ENCODE results near the gene SIGLEC8. TPM values are rescaled to one million over a fixed set of nuclear protein-coding genes. Genes with fewer than 3 reads are reported as not detected.

Gene SIGLEC8
- total and polyA plus RNA-seq, 9 of the 15 experiments (the other 6 are each of a cell fraction or from before 2014, with no cell fraction given) = 0.04 to 0.65 (median 0.39) TPM

DNA sequence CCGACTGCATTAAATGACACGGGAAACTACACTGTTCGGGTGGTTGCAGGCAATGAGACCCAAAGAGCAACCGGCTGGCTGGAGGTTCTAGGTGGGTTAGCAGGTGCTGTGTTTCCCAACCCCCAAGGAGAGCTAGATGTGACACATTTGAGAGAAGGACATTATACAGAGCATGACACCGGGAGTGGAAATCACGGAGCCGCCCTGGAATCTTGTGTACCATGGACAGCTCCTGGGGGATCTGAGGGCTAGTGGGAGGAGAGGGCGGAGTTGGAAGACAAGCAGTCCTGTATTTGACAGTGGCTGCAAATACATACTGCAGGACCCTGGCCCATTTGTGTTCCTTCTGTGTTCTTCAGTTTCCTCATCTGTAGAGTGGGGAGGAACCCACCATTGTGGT, 22.3 kb upstream of the SIGLEC8 start (continued):
- TF ChIP-seq, protein P1, sequence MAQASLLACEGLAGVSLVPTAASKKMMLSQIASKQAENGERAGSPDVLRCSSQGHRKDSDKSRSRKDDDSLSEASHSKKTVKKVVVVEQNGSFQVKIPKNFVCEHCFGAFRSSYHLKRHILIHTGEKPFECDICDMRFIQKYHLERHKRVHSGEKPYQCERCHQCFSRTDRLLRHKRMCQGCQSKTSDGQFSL (CRISPR knock-in tag; IDR thresholded peaks at IDR 0.05) = no peak
- TF ChIP-seq, protein P1 (tag; IDR thresholded peaks at IDR 0.05) = no peak
- no peak for TF ChIP-seq ZNF232 (CRISPR knock-in tag; IDR thresholded peaks at IDR 0.05)
- no peak for TF ChIP-seq U2AF1 (optimal IDR thresholded peaks at IDR 0.05; ENCODE audit: low read depth, low read length)
- no peak for TF ChIP-seq ZC3H8 (IDR thresholded peaks at IDR 0.05)
- TF ChIP-seq SP2 (IDR thresholded peaks at IDR 0.05; ENCODE audit: extremely low read depth, low read depth, low read length, poor library complexity, severe bottlenecking) = no peak
- TF ChIP-seq DPF2 (IDR thresholded peaks at IDR 0.05) = no peak
- TF ChIP-seq ZNF133 (CRISPR knock-in tag; IDR thresholded peaks at IDR 0.05) = no peak
- TF ChIP-seq CHD1 (IDR thresholded peaks at IDR 0.05; ENCODE audit: low read length) = no peak
- TF ChIP-seq PCBP2 (IDR thresholded peaks at IDR 0.05; ENCODE audit: low read depth, low read length, poor library complexity, severe bottlenecking) = no peak
- no peak for TF ChIP-seq ZNF224 (CRISPR knock-in tag; IDR thresholded peaks at IDR 0.05)
- TF ChIP-seq, protein P2, sequence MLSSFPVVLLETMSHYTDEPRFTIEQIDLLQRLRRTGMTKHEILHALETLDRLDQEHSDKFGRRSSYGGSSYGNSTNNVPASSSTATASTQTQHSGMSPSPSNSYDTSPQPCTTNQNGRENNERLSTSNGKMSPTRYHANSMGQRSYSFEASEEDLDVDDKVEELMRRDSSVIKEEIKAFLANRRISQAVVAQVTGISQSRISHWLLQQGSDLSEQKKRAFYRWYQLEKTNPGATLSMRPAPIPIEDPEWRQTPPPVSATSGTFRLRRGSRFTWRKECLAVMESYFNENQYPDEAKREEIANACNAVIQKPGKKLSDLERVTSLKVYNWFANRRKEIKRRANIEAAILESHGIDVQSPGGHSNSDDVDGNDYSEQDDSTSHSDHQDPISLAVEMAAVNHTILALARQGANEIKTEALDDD (IDR thresholded peaks at IDR 0.05) = no peak
- TF ChIP-seq, protein P3, sequence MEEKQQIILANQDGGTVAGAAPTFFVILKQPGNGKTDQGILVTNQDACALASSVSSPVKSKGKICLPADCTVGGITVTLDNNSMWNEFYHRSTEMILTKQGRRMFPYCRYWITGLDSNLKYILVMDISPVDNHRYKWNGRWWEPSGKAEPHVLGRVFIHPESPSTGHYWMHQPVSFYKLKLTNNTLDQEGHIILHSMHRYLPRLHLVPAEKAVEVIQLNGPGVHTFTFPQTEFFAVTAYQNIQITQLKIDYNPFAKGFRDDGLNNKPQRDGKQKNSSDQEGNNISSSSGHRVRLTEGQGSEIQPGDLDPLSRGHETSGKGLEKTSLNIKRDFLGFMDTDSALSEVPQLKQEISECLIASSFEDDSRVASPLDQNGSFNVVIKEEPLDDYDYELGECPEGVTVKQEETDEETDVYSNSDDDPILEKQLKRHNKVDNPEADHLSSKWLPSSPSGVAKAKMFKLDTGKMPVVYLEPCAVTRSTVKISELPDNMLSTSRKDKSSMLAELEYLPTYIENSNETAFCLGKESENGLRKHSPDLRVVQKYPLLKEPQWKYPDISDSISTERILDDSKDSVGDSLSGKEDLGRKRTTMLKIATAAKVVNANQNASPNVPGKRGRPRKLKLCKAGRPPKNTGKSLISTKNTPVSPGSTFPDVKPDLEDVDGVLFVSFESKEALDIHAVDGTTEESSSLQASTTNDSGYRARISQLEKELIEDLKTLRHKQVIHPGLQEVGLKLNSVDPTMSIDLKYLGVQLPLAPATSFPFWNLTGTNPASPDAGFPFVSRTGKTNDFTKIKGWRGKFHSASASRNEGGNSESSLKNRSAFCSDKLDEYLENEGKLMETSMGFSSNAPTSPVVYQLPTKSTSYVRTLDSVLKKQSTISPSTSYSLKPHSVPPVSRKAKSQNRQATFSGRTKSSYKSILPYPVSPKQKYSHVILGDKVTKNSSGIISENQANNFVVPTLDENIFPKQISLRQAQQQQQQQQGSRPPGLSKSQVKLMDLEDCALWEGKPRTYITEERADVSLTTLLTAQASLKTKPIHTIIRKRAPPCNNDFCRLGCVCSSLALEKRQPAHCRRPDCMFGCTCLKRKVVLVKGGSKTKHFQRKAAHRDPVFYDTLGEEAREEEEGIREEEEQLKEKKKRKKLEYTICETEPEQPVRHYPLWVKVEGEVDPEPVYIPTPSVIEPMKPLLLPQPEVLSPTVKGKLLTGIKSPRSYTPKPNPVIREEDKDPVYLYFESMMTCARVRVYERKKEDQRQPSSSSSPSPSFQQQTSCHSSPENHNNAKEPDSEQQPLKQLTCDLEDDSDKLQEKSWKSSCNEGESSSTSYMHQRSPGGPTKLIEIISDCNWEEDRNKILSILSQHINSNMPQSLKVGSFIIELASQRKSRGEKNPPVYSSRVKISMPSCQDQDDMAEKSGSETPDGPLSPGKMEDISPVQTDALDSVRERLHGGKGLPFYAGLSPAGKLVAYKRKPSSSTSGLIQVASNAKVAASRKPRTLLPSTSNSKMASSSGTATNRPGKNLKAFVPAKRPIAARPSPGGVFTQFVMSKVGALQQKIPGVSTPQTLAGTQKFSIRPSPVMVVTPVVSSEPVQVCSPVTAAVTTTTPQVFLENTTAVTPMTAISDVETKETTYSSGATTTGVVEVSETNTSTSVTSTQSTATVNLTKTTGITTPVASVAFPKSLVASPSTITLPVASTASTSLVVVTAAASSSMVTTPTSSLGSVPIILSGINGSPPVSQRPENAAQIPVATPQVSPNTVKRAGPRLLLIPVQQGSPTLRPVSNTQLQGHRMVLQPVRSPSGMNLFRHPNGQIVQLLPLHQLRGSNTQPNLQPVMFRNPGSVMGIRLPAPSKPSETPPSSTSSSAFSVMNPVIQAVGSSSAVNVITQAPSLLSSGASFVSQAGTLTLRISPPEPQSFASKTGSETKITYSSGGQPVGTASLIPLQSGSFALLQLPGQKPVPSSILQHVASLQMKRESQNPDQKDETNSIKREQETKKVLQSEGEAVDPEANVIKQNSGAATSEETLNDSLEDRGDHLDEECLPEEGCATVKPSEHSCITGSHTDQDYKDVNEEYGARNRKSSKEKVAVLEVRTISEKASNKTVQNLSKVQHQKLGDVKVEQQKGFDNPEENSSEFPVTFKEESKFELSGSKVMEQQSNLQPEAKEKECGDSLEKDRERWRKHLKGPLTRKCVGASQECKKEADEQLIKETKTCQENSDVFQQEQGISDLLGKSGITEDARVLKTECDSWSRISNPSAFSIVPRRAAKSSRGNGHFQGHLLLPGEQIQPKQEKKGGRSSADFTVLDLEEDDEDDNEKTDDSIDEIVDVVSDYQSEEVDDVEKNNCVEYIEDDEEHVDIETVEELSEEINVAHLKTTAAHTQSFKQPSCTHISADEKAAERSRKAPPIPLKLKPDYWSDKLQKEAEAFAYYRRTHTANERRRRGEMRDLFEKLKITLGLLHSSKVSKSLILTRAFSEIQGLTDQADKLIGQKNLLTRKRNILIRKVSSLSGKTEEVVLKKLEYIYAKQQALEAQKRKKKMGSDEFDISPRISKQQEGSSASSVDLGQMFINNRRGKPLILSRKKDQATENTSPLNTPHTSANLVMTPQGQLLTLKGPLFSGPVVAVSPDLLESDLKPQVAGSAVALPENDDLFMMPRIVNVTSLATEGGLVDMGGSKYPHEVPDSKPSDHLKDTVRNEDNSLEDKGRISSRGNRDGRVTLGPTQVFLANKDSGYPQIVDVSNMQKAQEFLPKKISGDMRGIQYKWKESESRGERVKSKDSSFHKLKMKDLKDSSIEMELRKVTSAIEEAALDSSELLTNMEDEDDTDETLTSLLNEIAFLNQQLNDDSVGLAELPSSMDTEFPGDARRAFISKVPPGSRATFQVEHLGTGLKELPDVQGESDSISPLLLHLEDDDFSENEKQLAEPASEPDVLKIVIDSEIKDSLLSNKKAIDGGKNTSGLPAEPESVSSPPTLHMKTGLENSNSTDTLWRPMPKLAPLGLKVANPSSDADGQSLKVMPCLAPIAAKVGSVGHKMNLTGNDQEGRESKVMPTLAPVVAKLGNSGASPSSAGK (IDR thresholded peaks at IDR 0.05) = no peak
- TF ChIP-seq ARID2 (IDR thresholded peaks at IDR 0.05) = no peak
- TF ChIP-seq NBN (IDR thresholded peaks at IDR 0.05; ENCODE audit: low read depth) = no peak

Data from K562 (cell line).